IPS-NIHi7 (cell line): ENCODE data around the gene EXTL1.

ENCODE experiments used
- DNase-seq: peaks from one replicate; pipeline ENCODE4 v3.0.0; 2012; ENCODE audit warnings: mixed read lengths; ENCODE audit errors: extremely low spot score

The EXTL1 gene

DNA sequence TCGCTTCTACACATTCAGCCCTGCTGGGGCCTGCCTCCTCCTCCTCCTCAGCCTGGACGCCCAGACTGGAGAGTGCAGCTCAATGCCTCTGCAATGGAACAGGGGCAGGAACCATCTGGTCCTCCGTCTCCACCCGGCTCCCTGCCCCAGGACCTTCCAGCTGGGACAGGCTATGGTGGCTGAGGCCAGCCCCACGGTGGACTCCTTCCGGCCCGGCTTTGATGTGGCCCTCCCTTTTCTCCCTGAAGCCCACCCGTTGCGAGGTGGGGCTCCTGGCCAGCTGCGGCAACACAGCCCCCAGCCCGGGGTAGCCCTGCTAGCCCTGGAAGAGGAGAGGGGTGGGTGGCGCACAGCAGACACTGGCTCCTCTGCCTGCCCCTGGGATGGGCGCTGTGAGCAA is 1.4 kb downstream of the EXTL1 start:
- DNase-seq, result no peak

DNA sequence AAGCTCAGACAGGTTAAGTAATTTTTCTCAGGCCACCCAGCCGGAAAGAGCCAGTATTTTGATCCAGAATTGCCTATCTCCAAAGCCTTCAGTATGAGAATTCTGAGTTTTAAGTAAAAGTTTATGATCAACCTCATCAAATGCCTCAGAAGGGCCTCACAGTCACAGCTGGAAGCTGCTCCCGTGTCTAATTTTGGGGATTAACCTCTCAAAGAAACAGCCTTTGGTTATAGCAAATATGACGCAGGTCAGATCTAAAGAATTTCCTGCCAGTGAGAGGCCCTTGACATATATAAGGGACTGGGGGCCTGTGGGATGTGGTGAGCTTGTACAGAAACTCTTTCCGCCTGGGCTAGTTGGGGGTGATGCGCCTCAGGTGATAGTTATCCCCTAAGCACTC is 2.3 kb downstream of the EXTL1 start:
- no peak for DNase-seq

DNA sequence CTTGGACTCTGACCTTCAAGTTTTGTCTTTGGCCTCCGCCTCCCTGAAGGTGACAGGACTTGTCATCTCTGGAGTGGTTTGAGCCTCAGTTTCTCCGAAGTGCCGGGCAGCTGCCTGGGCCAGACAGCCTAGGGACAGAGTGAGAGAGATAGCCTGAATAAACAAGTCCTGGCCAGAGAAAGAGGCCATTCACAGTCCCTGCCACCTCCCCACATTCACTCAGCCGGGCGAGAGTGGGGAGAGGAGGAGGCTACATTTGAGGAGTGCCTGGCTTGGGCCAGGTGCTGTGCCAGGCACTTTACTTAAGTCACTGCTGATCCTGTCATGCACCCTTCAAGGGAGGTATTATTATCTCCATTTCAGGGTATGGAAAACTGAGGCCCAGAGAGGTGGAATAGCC is 3.5 kb downstream of the EXTL1 start:
- no peak for DNase-seq

DNA sequence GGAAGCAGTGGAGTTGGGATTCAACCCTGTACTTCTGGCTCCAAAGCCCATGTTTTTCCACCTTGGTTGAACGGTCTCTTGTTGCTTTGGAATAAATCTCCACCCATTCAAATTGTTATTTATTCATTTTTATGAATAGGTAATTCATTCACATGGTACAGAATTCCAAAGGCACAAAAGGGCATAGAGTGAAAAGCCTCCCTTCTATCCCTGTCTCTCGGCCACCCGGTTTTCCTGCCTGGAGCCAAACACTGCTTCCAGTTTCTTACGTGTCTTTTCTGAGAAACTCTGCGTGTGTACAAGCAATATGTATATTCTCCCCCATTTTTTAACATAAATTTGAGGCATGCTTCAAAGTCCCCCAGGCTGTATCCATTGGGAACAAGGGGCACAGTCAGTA is 3.9 kb downstream of the EXTL1 start:
- no peak for DNase-seq

DNA sequence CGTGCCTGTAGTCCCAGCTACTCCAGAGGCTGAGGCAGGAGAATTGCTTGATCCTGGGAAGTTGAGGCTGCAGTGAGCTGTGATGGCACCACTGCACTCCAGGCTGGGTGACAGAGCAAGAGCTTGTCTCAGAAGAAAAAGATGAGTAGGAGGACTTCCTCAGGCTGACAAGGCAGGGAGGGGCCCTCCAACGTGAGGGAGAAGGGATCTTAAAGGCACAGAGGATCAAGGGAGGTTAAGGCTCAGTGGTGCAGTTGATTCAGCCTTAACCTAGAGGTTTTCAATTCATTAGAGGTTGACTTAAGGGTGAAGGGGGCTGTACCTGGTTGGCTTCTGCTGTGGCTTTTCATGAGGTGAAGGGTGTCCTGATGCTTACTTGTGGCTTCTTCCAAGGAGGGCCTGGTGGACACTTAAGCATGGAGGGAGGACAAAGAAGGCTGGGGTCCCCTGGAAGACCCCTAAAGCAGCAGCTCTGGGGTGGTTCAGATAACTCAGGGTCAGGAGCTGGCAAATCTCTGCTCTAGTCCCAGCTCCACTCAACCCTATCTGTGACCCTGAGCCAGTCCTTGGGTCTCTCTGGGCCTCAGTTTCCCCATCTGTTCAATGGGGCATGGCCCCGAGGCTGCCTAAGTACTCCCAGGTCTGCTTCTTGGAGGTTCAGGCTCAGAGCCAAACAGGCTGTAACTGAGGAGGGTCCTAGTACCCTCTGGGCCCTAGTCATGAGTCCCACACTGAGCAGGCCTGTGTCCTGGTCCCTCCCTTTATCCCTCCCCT is 6.3 kb downstream of the EXTL1 start:
- DNase-seq, result no peak

DNA sequence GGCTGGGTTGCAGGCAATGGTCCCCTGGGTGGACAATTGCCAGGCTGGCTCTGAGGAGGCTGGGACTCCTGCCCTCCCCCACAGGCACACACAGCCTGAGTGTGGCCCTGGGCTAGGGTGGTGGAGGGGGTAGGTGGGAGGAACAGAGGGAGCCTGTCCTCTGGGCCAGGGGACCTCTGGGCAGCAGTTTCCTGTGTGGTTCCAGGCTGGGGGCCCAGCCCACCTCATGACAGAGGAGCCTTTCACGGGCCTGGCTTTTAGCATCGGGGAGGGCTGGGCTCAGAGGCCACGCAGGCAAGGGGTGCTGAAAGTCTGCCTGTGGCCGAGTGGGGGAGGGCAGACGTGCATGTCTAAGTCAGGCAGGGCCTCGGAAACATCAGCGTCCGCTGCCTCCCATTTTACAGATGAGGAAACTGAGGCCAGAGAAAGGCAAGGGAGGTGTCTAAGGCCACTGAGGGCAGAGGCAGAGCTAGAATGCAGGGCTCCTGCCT is 7.0 kb downstream of the EXTL1 start:
- DNase-seq, result no peak

DNA sequence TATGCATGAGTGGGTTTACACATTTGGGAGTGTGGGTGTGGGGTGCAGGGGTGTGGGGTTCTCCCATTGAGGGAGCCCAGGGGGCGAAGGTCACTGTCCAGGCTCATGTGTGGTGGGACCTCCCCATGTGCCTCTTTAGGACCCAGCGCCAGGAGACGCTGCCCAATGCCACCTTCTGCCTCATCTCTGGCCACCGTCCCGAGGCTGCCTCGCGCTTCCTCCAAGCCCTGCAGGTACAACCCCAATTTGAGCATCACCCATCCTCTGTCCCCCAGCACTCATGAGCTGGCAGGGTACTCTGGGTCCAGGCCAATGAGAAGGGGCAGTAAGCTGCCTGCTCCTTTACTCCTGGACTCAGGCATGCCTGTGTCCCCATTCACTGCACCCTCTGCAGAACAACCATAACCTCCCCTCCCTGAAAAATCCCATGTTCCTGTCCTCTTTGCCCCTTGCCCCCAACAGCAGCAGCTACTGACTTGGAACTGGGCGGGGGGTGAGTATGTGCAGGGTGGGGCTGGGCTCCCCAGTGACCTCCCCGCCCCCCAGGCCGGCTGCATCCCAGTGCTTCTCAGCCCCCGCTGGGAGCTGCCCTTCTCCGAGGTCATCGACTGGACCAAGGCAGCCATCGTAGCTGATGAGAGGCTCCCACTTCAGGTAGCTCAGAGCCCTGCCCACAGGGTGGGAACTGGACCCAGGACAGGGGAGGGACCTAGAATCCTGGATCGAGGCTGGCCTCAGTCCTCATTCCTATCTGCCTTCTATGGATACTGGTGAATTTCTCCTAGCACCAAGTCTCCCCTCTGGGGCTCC is 7.7 kb downstream of the EXTL1 start:
- DNase-seq, result no peak

DNA sequence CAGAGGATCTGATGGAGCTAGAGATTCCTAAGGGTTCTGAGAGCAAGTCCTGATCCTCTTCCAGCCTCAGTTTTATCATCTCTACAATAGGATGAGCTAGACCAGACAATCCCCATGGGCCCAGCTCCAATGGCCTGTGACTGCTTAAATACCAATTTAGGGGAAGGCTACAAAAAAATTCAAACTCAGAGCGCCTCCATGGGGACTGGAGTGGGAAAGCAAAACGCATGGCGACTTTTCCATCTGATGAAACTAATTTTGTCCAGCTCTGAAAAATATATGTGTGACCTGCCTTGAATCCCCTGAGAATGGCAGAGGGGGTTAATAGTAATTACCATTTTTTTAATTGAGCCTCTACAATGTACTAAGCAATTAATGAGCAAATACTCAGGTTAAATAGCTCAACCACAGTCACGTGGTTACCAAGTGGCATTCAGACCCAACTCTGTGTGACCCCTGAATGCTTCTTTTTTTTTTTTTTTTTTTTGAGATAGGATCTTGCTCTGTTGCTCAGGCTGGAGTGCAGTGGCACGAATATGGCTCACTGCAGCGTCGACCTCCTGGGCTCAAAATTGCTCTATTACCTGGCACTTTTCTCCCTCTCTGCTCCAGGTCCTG is 8.4 kb downstream of the EXTL1 start:
- DNase-seq, result no peak

DNA sequence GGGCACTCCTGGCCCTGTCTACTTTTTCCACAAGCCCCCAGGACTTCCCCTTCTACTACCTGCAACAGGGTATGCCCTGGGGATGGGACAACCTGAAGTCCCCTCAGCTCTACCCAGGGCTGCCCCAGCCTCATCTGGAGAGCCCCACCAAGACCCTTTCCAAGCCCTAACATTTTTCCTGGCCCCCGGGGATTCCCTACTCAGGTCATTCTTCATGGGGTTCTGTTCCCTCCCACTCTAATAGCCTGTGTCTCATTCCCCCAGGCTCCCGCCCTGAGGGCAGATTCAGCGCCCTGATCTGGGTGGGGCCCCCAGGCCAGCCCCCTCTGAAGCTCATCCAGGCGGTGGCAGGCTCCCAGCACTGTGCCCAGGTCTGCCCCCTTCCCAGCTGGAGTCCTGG is 9.6 kb downstream of the EXTL1 start:
- no peak for DNase-seq

DNA sequence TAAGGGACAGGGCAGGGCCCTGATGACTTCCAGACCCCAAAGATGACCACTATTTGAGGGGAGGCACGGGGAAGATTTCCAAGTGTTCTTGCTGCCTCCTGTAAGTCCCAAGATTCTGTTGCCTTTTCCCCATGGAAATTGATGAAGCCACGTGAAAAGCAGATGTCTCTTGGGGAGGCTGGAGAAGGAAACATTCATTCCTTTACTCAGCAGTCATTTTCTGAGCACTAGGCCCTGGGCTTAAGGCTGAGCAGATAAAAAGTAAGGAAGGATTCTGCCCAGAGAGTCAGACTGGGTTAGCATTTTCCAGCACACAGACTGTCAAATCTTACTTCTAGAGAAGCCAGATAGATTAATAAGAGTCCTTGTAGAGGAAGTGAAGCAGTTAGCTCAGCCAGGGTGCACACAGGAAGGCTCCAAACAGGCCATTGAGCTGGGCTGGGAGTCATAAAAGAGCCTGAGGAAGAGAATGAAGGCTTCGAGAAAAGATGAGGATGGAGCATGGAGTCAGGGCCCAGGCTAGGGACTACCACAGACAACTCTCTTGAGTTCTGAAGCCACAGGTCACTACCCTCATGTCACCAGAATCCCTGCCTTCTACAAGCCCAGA is 10.1 kb downstream of the EXTL1 start:
- no peak for DNase-seq

DNA sequence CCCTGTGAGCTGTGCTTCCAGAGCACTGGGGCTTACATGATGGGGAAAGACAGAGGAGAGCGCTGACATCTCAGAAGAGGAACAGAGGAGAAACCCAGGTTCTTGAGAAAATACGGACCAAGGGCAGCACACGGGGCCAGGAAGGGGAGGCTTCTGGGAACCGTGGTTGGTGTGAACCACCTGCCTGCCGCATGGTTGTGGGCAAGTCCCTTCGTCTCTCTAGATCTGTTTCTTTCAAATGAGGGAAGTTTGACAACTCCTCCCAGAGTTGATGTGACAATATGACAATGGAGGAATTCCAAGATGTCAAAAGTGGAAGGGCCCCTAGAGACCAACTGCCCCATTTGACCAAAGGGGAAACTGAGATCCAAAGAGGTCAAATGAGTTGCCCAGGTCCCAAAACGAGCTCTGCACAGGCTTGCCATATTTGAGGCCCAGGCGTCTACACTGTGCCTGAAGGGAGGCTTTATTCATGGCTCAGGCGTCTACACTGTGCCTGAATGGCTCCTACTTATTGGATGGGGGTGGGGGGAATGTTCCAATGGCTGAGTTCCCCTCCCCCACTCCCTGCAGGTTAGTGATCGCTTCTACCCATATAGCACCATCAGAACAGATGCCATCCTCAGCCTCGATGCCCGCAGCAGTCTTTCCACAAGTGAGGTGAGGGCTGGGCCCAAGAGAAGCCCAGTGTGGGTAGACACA is 11.2 kb downstream of the EXTL1 start:
- no peak for DNase-seq

DNA sequence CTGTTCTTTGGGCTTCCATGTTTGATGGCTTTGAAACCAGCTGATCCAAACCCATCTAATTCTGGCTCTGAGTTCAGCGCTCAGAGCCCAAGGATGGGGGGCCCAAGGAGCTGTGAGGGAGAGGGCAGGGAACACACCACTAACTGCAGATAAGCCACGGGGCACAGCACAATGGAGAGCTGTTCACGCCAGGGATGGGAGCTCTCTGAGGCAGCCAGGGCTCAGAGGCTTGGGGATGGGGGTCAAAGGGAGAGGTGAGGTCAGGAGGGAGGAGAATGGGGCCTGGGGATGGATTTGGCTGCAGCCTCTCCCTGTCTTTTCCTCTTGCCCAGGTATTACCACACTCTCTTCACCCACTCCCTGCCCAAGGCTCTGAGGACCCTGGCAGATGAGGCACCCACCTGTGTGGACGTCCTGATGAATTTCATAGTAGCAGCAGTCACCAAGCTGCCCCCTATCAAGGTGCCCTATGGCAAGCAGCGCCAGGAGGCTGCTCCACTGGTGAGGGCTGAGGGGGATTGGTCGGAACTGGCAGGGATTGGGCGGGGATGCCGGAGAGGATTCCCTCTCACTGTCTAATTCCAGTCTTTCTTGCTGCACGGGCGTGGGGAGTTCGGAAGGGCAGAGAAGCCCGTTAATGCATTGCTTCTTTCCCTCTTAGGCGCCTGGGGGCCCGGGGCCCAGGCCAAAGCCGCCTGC is 13.1 kb downstream of the EXTL1 start:
- no peak for DNase-seq

DNA sequence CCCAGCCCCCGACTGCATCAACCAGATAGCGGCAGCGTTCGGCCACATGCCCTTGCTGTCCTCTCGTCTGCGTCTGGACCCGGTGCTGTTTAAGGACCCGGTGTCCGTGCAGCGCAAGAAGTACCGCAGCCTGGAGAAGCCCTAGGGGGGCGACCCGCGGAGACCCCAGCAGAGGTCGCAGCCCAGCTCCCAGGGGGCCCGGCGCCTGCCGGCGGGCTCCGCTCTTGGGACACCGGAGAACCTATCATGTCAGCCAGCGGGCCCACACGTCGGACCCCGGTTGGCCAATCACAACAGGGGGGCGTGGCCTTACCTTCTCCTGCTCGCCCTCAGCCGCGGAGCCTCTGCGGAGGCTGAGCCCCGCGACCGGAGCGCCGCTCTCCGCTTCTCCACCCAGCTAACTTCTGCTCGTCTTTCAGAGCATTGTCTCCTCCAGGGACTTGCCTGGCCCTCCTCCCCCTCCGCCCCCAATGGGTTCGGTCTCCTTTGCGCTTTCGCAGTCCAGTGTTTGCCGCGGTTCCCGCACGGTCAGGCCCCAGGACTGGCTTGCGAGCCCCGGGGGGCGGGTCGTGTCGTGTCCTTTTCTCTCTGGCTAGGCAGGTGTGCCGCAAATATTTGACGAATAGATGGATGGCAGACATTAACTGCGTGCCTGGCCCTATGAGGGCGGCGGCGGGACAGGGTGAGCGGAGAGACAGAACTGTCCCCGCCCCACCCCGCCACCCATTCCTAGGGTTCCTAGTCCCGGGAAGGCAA is 13.8 kb downstream of the EXTL1 start:
- DNase-seq, result peak; percentile 99

DNA sequence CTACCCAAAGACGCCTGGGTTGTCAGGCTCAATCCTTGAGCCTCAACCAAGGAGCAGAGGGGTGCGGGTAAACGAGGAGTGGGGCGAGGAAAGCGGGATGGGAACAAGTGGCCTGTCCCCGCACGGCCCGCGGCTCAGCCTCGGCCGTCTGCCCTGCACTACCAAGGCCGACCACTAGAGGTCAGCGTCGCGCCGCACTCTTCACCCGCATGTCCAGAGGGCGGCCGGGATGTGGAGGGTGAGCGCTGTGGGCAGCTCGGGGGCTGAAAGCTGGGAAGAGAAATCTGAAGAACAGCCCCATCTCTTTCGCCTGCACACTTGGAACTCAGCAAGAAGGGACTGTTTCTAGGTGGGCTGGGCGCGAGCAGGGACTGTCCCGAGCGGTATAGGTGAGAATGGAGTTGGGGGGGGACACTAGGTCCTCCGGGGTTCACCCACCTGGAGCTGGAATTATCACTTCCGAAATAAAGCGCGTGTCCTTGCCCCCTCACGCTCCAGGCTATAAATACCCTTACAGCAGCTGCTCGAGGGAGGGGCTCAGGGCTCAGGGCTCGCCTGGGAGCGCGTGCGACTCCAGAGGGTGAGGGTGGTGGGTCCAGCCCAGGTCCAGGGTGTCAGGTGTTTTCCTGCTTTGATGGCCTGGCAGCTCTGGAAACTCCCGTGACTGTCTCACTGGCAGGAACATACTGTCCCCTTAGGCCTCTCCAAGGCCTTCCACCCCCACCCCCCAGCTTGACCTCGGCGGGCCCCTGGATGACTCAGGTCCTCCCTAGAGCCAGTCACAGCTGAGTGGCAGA is 14.6 kb downstream of the EXTL1 start:
- peak; percentile 94 for DNase-seq

DNA sequence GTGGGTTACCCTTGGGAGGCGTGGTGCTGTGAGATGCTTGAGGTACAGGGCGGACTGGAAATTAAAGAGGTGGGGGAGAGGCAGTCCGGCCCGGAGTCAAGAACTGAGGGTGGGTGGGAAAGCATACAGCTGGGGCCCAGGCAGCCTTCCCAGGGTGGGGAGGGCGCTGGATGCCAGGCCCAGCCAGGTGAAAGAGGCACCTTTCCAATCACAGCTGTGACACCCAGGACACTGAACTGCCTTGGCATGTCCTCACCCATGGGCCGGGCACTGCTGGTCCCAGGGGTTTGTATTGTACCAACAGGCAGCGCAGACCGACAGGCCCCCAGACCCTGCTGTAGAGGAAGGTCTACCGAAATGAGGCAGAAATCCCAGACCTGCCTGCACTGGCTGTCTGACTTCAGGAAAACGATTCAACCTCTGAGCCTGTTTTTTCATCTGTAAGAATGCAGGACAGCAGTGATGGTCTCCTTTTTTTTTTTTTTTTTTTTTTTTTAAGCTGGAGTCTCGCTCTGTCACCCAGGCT is 15.2 kb downstream of the EXTL1 start:
- DNase-seq, result no peak

DNA sequence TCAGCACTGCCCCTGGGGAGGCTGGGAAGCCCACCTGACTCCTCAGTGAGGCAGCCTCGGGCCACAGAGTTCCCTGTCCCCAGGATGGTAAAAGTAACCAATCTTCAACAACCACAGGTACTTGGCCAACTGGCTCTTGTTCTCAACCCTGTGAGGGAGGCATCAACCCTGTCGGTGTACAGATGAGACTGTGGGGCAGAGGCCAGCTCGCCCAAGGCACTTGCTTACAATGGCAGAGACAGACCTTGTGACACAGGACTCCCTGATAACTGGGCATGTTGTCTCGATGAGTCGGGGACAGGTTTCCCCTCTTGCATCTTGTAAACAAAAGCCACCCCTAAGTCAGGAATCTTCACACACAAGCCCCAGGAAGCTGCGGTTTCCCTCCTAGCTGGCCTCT is 16.3 kb downstream of the EXTL1 start:
- no peak for DNase-seq

DNA sequence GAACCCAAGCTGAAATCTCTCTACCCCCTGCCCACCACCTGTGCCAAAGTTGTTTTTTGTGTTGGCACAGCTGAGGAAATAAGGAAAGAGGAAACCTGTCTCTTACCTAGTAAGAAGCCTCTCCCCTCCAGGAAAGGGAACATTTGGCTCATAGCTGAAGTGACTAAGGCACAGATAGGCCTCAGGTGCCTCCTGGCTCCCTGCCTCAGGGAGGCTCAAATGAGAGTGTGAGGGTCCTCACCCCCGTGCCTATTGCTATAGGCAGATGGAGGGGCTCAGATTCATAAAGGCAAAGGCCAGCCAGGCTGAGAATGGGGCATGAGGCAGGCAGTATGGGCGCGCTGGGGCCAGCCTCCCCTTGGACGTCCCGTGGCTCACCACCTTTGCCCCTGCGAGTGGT is 16.9 kb downstream of the EXTL1 start:
- no peak for DNase-seq

DNA sequence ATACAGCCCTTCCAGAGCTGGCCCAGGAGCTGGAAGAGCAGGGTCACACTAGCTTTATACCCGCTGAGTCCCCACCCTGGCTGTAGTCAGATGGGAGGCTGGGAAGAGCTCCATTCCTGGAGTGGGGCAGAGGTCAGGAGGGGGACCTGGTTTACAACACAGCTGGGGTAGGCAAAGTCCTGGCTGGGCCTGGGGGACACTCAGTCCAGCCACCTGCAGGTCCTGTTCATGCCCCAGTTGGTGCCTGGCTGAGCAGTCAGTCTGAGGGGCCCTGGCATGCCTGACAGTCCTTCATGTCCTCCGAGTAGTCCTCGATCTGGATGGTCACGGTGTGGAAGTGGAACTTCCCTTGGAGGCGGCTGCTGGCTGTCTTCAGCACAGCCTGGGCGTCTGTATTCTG is 17.3 kb downstream of the EXTL1 start:
- DNase-seq, result no peak

DNA sequence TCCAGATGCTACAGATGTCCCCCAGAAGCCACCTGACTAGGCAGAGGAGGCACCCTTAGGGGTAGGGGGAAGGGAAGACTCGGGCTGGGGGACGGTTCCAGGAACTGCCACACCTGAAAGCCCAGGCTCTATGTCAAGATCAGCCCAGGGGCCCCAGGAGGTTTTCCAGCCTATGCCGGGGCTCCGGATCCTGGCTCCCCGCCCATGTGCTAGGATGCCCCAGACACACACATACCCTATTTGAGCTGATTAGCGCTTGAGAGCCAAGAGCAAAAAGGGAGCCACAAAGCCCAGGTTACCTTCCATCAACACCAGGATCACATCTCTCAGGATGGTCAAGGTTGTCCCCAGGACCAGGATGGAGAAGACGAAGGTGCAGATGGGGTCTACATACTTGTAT is 19.8 kb downstream of the EXTL1 start:
- DNase-seq, result no peak
